NOMO-1 (cell line): ENCODE measurements around the gene GLRB.
"Not testable (repeated sequence)": the region's sequence is repeated elsewhere in the genome, so short reads cannot be mapped to it uniquely, and the experiment has no call there.

Source experiments
- DNase-seq, 2 experiments: peaks; one replicate each; lab custom pipeline; 2025; ENCODE audit not compliant: unreplicated experiment in 2 of 2; lab: John Stamatoyannopoulos, UW

GLRB gene

DNA sequence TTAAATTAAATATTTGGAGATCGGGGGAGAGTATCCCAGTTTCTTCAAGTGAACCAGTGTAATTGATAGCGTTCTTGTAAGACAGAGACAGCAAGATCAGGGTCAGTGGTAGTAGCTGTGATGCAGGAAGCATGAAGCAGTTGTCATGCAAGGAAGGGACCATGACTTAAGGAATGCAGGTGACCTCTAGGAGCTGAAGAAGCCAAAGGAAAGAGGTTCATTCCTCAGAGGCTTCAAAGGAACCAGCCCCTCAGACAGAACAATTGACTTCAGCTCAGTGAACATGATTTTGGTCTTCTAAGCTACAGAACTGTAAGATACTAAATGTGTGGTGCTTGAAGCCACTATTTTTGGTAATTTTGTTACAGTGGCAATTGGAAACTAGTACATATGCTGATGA lies 51.6 kb downstream of the GLRB start:
- no peak for DNase-seq

DNA sequence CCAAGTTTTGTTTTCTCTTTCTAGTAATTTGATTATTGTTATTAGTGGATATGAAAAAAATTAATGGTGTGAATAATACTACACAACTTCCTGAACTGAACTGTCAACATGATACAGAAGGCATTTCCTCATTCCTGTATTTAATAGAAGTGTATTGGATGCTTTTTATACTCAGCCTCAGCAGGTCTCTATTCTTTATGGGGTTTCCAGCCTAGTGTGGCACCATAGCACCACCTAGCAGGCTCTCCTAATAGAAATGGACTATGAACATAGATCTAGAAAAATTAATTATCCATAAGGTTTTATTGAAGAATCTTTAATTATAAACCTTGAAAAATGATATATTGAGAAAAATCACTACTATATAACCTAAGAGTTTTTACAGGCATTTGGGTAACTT lies 52.4 kb downstream of the GLRB start:
- DNase-seq, result no peak

DNA sequence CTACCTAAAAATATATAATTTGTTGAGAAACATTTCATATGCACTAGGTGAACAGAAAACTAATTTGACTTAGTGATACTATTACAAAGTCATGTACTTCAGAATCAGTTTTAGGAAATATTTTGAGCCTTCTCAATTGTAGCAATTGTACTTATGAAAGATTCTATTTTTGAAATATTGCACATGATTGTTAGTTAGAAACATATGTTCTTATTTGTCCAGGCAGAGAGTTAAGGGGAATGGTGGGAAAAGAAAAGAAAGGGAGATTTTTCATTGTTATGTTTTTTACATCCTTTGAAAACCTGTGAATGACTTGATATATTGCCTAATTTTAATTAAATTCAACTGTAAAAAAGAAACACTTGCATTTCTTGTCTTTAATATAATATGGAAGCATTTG lies 66.0 kb downstream of the GLRB start:
- DNase-seq, result no peak

DNA sequence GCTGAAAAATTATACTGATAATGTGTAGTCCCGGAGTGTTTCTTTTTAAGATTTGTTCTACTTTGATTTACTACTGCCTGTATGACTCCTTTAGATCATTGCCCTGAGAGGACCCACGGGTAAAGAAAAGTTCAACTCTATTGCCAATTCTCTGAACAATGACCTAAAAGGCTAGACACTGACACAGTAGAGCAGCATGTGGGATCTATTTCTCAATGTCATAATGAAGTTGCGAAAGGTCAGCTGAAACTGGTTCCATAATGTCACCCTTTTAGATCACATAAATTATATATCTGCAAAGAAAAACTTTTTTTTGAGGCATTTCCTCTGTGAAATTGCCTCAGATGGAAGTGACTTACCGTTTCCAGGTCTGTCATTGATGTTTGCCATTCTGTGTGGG lies 67.4 kb downstream of the GLRB start:
- DNase-seq, result no peak

DNA sequence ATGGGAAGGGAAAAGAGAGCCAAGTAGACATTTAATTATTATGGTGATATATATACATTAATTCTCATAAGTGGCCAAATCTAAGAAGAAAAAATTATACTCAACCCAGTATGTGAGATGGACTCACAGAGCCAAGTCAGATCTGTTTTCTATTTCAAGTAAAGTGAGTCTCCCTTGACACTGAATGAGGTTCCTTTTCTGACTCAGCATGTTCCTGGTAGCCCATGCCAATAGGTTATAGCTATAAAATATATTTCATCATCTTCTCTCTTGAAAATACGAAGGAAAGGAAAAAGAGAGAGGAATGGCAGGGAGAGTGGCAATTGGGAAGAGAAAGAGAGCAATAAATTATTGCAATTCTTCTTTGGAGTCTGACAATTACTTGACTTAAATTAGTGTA lies 75.8 kb downstream of the GLRB start:
- no peak for DNase-seq

DNA sequence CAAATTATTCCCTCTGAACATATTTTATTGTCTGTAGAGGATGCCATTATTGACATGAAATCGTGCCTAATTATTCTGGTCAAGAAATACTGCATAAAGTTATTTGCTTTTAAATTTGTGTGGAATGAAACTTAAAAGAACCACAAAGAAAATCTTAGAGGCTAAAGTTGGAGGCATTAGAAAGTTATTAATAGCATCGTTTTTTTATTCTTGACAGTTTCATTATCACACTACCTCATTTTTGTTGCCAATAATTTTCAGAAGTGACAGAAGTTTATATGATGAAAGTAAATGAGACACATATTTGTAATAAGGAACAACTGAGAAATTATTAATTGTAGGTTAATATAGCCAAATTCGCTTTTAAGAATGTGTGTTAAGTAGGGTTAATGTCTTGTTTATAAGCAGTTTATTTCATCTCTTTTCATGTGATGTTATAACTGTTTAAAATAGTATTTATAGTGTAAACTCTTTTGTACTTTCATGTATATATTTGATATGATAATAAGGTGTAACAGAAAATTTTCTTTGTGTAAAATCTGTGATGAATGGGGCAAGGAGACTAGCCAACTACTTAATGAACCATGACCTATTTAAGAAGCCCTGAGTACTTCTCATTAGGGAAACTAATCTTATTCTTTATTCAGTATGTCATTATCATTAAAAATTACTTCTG lies 90.1 kb downstream of the GLRB start:
- DNase-seq, result no peak

DNA sequence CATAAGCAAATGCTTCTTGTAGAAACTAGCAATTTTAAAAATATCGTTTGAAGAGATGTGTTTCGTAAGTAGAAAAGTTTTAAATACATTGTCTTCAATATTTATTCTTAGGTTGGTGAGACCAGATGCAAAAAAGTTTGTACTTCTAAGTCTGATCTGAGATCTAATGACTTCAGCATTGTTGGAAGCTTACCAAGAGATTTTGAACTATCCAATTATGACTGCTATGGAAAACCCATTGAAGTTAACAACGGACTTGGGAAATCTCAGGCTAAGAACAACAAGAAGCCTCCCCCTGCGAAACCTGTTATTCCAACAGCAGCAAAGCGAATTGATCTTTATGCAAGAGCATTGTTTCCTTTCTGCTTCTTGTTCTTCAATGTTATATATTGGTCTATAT lies 94.4 kb downstream of the GLRB start:
- DNase-seq, result no peak

DNA sequence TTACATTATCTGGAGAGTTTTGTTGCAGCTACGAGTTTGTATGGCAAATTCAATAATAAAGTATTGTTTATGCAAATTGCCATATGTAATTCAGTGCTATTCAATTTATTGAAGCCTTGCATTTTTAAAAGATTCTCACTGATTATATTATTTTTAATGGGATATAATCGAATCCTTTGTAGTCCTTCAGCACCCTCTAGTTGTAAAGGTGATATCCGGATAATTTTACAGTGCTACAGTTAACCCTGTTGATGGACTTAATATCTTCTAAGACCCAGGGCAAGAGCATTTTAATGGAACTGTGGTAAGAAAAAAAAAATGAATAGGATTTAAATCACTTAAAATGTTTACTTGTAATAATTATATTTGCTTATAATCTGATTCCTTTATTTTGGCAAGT lies 96.1 kb downstream of the GLRB start:
- DNase-seq, result no peak

DNA sequence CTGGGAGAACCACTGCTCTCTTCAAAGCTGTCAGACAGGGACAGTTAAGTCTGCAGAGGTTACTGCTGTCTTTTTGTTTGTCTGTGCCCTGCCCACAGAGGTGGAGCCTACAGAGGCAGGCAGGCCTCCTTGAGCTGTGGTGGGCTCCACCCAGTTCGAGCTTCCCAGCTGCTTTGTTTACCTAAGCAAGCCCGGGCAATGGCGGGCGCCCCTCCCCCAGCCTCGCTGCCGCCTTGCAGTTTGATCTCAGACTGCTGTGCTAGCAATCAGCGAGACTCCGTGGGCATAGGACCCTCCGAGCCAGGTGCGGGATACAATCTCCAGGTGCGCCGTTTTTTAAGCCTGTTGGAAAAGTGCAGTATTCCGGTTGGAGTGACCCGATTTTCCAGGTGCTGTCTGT lies 104.3 kb downstream of the GLRB start:
- not testable (repeated sequence) for DNase-seq

DNA sequence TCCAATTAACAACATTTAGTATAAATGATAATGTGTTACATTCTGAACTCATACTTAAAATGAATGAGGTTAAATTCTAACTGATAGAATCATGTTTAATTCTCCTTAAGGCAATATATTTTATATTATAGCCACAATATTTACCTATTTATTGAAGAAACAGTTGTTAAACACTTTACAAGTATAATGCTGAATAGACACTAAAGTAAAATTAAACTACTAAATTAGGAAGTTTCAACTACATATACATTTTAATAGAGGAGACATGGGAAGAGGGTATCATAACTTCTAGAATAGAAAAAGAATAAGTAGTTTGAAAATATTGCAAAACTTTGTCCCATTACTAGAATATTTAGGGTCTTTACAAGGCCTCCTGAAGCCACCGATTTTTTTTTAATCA lies 108.3 kb downstream of the GLRB start:
- no peak for DNase-seq

DNA sequence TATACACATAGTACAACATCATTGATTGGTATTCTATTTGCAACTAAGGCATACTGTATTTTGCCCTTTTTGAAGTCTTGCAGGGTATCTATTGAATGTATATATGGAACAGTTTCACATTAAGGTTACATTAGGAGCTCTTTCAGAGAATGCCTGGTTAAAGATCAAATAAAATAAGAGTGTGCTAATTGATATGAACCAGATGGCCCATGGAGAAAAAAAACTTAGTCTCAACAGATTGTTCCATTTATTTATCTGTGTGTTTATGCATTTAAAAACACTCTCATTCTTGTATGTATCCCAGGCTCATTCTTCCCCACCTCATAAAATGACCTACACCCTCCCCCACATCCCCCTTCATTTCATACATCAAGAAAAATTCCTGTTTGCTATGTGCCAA lies 109.4 kb downstream of the GLRB start:
- DNase-seq, result no peak

DNA sequence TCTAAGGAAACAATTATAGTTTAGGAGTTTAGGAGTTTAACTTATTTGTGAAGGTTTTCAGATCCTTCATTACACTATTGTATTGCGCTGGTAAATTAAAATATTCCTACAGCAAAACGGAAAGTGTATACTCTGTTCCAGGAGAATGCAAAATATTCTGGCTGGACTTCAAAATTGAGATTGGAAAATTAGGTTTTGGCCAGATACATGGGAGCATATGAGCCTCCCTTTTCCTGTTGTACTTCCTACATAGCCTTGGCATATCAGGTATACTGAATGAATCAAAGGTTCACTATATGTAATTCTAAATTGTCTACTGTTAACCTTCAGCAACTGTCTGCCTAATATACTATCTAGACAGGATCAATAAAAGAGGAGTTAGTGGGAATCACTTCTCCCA lies 119.4 kb downstream of the GLRB start:
- DNase-seq, result no peak

DNA sequence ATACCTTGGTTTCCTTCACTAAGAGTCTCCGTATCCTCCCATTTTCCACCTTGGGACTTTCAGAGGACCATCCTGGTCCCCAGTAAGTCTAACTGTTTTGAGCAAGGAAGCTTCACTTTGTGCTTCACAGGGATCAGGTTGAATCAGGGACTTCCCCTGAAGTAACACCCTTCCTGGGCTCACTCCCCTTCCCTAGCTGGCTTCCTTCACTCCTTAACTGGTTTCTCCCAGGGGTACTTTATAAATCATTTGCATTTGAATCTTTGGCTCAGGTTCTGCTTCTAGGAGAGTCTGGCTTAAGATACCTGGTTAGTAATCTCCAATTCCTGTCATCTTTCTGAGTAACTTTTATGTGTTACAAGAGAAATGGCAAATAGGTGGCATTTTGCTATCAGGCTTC lies 120.1 kb downstream of the GLRB start:
- no peak for DNase-seq

DNA sequence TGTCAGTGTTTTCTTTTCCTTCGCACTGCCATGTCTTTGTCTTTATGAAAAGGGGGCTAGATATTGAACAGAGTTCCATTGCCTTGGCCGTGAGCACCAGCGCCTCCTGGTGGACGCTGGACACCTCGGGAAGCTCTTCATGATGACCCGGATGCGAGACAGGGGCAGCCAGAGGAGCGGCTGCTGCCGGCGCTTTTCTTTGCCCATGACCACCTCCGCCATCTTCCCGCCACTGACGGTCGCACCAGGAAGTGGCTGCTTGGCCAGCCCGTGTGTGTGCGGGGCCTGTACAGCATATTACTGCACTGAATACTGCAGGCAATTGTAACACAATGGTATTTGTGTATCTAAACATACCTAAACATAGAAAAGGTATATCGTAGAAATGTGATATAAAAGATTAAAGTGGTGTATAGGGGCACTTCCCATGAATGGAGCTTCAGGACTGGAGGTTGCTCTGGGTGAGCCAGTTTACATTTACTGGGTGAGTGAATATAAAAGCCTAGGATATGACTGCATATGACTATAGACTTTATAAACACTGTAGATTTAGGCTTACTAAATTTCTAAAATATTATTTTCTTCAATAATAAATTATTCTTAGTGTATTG lies 128.8 kb downstream of the GLRB start:
- no peak for DNase-seq

DNA sequence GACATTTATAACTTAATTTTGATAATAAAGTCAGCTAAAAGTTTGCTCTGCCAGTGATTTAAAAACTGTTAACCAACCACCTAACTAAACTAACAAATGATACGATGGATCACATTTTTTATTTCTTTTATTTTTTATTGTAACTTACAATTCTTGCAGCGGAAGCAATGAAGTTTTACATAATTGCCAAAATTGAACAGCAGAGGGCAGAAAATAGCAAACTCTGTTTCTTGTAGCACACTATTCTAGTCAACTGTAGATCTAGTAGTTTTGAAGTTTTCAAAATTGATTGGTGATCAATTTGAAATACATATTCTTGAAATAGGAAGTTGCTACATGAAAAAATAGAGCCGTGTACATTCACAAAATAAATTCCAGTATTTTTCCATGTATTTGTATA lies 141.8 kb downstream of the GLRB start:
- DNase-seq, result peak in 1 of 2 experiments; percentile 51

DNA sequence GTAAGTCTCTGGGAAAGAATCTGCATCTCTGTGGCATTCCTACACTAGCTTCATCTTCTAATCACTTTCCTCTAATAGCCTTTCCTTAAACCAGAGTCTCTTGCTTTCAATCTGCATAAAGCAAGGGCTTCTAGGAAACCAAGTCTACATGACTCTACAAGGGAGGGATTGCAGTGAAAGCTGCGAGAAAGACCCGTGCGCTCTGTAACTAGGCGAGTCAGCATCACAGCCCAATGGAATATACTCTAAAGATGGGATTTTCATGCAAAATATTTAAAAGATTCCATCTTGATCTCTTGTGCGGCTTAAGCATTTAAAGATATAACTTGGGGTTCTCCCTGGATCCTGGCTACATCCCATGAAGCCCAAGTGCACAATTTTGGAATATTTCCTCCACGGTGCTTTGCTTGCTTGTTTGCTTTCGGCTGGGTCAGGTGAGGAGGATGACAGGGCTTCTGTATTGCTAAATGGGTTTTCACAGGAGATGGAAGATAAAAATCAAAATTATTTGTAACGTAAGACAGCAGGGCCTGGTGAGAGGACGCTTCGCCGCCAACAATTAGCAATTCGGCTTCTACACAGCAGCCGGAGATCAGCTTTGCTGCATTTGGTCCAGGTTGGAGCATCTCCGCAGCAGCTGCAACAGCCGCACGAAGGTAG lies 143.9 kb downstream of the GLRB start:
- DNase-seq, result no peak

DNA sequence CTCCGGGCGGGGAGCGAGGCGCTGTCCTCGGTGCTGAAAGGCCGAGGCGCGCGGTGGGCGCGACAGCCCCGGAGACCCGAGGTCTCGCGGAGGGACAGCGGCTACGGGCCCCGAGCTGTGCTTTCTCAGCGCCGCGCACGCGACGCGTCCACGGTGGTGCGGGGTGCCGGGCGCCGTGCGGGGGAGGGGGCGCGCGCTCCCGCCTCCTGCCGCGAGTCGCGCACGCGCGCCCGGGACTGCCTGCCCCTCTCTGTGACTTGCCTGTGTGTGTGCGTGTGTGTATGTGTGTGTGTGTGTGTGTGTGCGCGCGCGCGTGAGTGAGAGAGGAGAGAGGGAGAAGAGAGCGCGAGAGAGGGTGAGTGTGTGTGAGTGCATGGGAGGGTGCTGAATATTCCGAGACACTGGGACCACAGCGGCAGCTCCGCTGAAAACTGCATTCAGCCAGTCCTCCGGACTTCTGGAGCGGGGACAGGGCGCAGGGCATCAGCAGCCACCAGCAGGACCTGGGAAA lies 144.5 kb downstream of the GLRB start, which contains the start of gene GRIA2:
GRIA2 (plus strand) TSS at position 358 of the 511 bp plus-strand sequence. CDS start 315 bp downstream, outside the sequence.
- no peak for DNase-seq

DNA sequence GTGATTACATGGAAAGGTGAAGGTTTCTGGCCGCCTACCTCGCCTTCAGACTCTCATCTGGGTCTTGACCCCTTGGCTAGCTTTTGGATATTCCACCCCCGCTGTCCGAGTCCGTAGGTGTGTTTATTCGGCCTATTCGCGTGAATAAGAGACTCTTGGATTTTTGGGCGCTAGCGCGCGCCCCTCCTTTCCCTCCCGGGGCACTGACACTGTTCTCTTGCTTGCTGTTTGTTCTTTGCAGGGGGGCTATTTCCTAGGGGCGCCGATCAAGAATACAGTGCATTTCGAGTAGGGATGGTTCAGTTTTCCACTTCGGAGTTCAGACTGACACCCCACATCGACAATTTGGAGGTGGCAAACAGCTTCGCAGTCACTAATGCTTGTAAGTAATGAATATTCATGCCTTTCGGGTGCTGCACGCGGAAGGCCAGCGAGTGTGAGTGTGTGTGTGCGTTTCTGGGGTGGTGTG lies 145.5 kb downstream of the GLRB start:
- DNase-seq, result no peak
